HepG2 (cell line): Measurements from ENCODE around the gene NACC2.

Experiments
- FOXM1 ChIP-seq: sonication (generic); formaldehyde crosslinking; IDR thresholded peaks from 2 replicates; pipeline ENCODE4 v1.5.0; 2020; ENCODE audit warnings: missing genetic modification reagents
- U2AF2 ChIP-seq: fragments of 200-400 bp; formaldehyde crosslinking; IDR thresholded peaks from 2 replicates; pipeline ENCODE4 v1.6.1; 2017; ENCODE audit warnings: low read depth, mild to moderate bottlenecking, low read length
- ZMYM3 ChIP-seq: sonication (generic); formaldehyde crosslinking; IDR thresholded peaks from 2 replicates; pipeline ENCODE4 v1.5.1; 2020; ENCODE audit warnings: mild to moderate bottlenecking, missing genetic modification reagents
- ZZZ3 ChIP-seq: sonication (generic); formaldehyde crosslinking; IDR thresholded peaks from 2 replicates; pipeline ENCODE4 v1.4.0; 2020; ENCODE audit warnings: missing genetic modification reagents, mild to moderate bottlenecking, borderline replicate concordance

DNA sequence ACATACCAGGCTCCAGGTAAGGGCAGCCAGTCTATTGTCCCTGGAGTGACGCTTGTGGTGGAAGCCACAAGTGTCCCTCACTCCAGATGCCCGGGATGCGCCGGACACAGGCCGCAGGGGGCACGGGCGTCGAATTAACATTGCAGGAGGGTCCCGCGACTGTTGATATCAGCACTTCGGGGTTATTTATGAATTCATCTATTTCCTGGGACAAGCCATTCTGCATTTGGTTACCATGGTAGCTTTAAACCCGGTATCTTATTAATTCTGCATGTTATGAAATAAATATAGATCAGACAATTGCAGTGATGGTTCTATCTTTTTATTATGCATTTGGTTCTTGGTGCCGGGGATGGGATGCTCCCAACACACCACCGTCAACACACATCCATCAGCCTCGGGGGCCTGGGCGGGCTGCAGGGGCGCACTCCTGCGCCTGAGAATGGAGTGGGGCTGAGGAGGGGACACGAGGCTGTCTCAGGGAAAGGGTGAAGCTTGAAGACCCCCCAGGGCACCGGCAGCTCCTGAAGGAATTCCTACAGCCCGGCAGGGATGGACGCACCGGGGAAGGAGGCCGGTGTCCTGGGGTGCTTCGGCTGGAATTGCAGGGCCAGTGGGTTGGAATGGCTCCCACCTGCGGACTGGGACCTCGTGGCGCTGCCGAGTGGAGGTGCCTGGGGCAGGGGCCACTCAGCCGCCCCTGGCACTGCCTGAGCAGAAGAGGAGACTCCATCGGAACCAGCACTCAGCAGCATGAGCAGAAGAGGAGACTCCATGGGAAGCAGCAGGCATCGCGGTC lies 41.2 kb upstream of the NACC2 start:
- TF ChIP-seq FOXM1 (CRISPR knock-in tag), result no peak
- no peak for TF ChIP-seq ZZZ3 (CRISPR knock-in tag)
- no peak for TF ChIP-seq ZMYM3 (CRISPR knock-in tag)
- TF ChIP-seq U2AF2, result no peak
